ENCODE measurements around the gene ZBTB7B. TPM values are rescaled to one million over a fixed set of nuclear protein-coding genes. Genes with fewer than 3 reads are reported as not detected.

Gene ZBTB7B
- total and polyA plus RNA-seq, 9 of the 15 experiments (the other 6 are each of a cell fraction or from before 2014, with no cell fraction given) = 0.04 to 46.5 (median 15.2) TPM

GRCh38 chr1:154967331-154967950 lies 35.2 kb upstream of the ZBTB7B start:
- ATAC-seq = no peak
- Histone ChIP-seq H3K4me2 (ENCODE audit: insufficient read depth, low read length) (no peak overlapping the region), H3K9ac (ENCODE audit: insufficient read depth in 1 of 2, low read depth in 2 of 2, low read length in 2 of 2) (peak overlapping the region in 1 of 2 experiments; percentile 70; a peak in 1 of 4 replicates), H3K36me3 (ENCODE audit: control insufficient read depth, insufficient read depth, low read length) (peaks cover 69% of the 10 kb centered on the region), H3K79me2 (ENCODE audit: control insufficient read depth, insufficient read depth, low read length) (peaks cover 42% of the 10 kb centered on the region), H3K4me3 (no peak overlapping the region), H3K9me3 (replicated peaks; ENCODE audit: control insufficient read depth, insufficient read depth, low read depth, low read length) (no peaks in the 10 kb centered on the region), H3K4me1 (replicated peaks in 1 of 2; ENCODE audit: control insufficient read depth in 2 of 2, insufficient read depth in 2 of 2, low read length in 2 of 2) (peaks cover 43 to 57% of the 10 kb centered on the region in 2 experiments), H4K20me1 (replicated peaks; ENCODE audit: control insufficient read depth, insufficient read depth, low read length) (no peaks in the 10 kb centered on the region), H3K9me1 (ENCODE audit: control insufficient read depth, insufficient read depth, low read length) (no peaks in the 10 kb centered on the region), H2AFZ (ENCODE audit: low read depth, low read length) (no peak overlapping the region), H3K27me3 (ENCODE audit: control insufficient read depth in 2 of 2, insufficient read depth in 2 of 2, low read length in 2 of 2) (no peaks in the 10 kb centered on the region; a peak in 1 of 5 replicates), H3K27ac (ENCODE audit: extremely low read depth, low read depth, low read length) (no peak overlapping the region)
- TF ChIP-seq ZNF518B (CRISPR knock-in tag; IDR thresholded peaks at IDR 0.05) (no peak), MTA3 (IDR thresholded peaks at IDR 0.05; ENCODE audit: borderline replicate concordance) (no peak), ZNF561 (CRISPR knock-in tag; conservative IDR thresholded peaks at IDR 0.05) (no peak), FOXP1 (CRISPR knock-in tag; IDR thresholded peaks at IDR 0.05) (no peak), KAT2B (IDR thresholded peaks at IDR 0.05; ENCODE audit: low read depth, low read length) (no peak), CGGBP1 (CRISPR knock-in tag; IDR thresholded peaks at IDR 0.05) (no peak), HBP1 (CRISPR knock-in tag; IDR thresholded peaks at IDR 0.05) (no peak), BDP1 (IDR thresholded peaks at IDR 0.05; ENCODE audit: insufficient read depth, insufficient read length) (no peak), PKNOX1 (IDR thresholded peaks at IDR 0.05) (no peak)
- in situ Hi-C loops (cut with MboI) = no loop called here
- ChIA-PET POLR2A (interaction anchor here (0.6 to 2.0 kb wide), 3 partner anchors 16 to 306 kb away, joined by 3 to 9 read pairs (median 4); partner anchors contain the start of genes CLK2 and FLAD1), CTCF (ENCODE audit: low intra/inter-chr PET ratio) (interaction anchor here (0.6 kb wide), 1 partner anchor 1684 kb away, joined by 3 read pairs; no protein-coding TSS in a partner anchor)
- WGBS (ENCODE audit: insufficient coverage, low coverage, missing lambda C conversion rate) = 89% methylated on average over 5 of the region's 5 CpGs
- no TSS peak for BruUV-seq (replicated peaks)
- no peak for DNase-seq (ENCODE audit: extremely low read depth in 1 of 4, low spot score in 3 of 4)
- intact Hi-C loops (cut with micrococcal nuclease) = no loop called here
- no peak for FAIRE-seq

All from K562 (cell line).